Measurements from ENCODE around the gene CDH24. TPM values are rescaled to one million over a fixed set of nuclear protein-coding genes. Genes with fewer than 3 reads are reported as not detected.
A peak's percentile ranks its signal among the peaks of the same experiment; 100 is the strongest.

CDH24 gene
- total and polyA plus RNA-seq, 2 donors (not counting 1 experiment from before 2014, with no cell fraction given), result 0.96 to 1.0 TPM

GRCh38 chr14:23035303-23036144 is 21.8 kb downstream of the CDH24 start:
- Mint-ChIP-seq H3K4me3 (peak overlapping the region; percentile 86), H3K9me3 (ENCODE audit: insufficient read depth) (no peaks in the 10 kb centered on the region), H3K27me3 (no peaks in the 10 kb centered on the region), H3K27ac (peak overlapping the region; percentile 93), H3K4me1 (peaks cover 28% of the 10 kb centered on the region)
- no peak for ATAC-seq (ENCODE audit: low read depth)
- H3K27me3 ChIP-seq (replicated peaks in 1 of 4; ENCODE audit: control extremely low read depth in 1 of 4, control insufficient read depth in 3 of 4, insufficient read depth in 4 of 4, low read length in 3 of 4), result no peaks in the 10 kb centered on the region
- whole genome bisulfite sequencing (ENCODE audit: insufficient coverage), result 0% methylated on average over 1 of the region's 14 CpGs
- H2AFZ ChIP-seq (ENCODE audit: insufficient read depth, low read depth, low read length, poor library complexity, severe bottlenecking), result peak overlapping the region; percentile 89
- H4K20me1 ChIP-seq (ENCODE audit: control insufficient read depth, insufficient read depth, low read length, poor library complexity, severe bottlenecking), result no peaks in the 10 kb centered on the region
- peak overlapping the region; percentile 84 for H3K9ac ChIP-seq (ENCODE audit: low read length)
- peak overlapping the region; percentile 81 to 93 for H3K27ac ChIP-seq (ENCODE audit: low read length in 2 of 2)
- ChIA-PET POLR2A (interaction anchor here (2.1 kb wide), 1 partner anchor 29 kb away, joined by 8 read pairs; no protein-coding TSS in a partner anchor), CTCF (interaction anchor here (1.0 to 2.5 kb wide), 2 partner anchors 29 to 49 kb away, joined by 5 to 12 read pairs; no protein-coding TSS in a partner anchor)
- no peak for DNase-seq
- H3K9me3 ChIP-seq (ENCODE audit: control extremely low read depth in 1 of 3, control insufficient read depth in 2 of 3, insufficient read depth in 1 of 3, low read length in 2 of 3), result no peaks in the 10 kb centered on the region
- H3K4me3 ChIP-seq (ENCODE audit: control extremely low read depth in 1 of 5, extremely low read depth in 1 of 5, insufficient read depth in 1 of 5, low read depth in 2 of 5, low read length in 4 of 5), result peak overlapping the region; percentile 62 to 100 (median 66)
- peaks cover 22% of the 10 kb centered on the region for H3K79me2 ChIP-seq (ENCODE audit: control insufficient read depth, insufficient read depth, low read length)
- H3K4me1 ChIP-seq (ENCODE audit: control insufficient read depth in 2 of 2, insufficient read depth in 2 of 2, low read length in 2 of 2), result peaks cover 14 to 20% of the 10 kb centered on the region in 2 donors
- H3K36me3 ChIP-seq (replicated peaks in 1 of 2; ENCODE audit: control extremely low read depth in 1 of 2, control insufficient read depth in 1 of 2, extremely low read depth in 1 of 2, insufficient read depth in 2 of 2, low read length in 1 of 2), result peaks cover 4 to 22% of the 10 kb centered on the region in 2 experiments
- no peak for TF ChIP-seq EZH2 (IDR thresholded peaks at IDR 0.05; ENCODE audit: borderline replicate concordance, insufficient read depth, low read depth, low read length, poor library complexity, severe bottlenecking)
- no peak for TF ChIP-seq CTCF (IDR thresholded peaks at IDR 0.05)
- intact Hi-C loops (cut with micrococcal nuclease), result loop anchor here (1.0 to 2.0 kb wide), 7 partner anchors 28 to 446 kb away; partner anchors contain the start of genes ACIN1, C14orf119, DAD1 and HAUS4
- H3K4me2 ChIP-seq (replicated peaks; ENCODE audit: low read depth, low read length, poor library complexity, severe bottlenecking), result peak overlapping the region; percentile 78

Data from B cell (primary cell).